HG03280 (cell line): Measurements from ENCODE around the gene DTNA.

Source experiments
- ATAC-seq: cut with Tn5 transposase; IDR thresholded peaks from one replicate; pipeline ENCODE4 v1.9.1; 2021; ENCODE audit warnings: mild to moderate bottlenecking, moderate library complexity; ENCODE audit not compliant: unreplicated experiment

The DTNA gene

DNA sequence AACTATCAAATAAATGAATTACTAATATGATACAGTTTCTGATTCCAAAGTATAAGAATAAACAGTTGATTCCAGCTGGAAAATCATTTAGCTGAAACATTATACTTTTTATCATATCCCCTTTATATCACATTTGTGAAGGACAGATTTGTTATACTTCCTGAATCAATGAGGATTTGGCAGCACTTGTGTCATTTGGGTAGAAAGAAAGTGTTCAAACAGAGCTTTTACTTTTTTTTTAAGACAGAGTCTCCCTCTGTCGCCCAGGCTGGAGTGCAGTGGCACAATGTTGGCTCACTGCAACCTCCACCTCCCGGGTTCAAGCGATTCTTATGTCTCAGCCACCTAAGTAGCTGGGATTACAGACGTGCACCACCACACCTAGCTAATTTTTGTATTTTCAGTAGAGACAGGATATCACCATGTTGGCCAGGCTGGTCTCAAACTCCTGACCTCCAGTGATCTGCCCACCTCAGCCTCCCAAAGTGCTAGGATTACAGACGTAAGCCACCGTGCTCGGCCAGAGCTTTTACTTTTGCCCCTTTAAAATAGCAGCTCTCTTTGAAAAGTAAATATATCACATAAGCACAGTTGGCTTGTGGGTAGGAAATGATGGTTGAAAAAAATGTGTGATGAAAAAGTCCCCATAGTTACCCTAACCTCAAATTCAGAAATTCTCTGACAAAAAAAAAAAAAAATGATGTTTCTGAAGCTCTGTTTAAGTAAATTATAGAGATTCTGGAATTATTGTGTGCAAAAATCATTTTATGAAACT is 95.2 kb downstream of the DTNA start:
- ATAC-seq = no peak

- ATAC-seq = no peak
These were observed 95.8 kb downstream of the DTNA start for GRCh38 chr18:34805878-34806351.

DNA sequence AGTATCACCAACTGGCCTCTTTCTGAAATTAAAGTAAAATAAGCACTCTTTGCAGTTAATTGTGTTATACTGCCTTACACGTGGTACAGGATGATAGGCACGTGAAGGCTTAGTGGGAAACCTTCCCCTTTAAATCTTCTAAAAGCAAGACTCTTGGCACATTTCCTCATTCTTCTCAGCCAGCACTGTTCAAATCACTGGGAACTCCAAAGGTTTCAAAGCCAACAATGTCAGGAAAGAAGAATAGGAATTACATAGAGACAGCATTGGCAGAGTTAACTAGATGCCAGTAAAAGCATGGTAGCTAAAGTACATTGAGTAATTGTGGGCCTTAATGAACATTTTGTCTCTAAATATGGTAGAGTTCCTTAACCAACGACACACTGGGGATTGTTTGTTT is 96.4 kb downstream of the DTNA start:
- ATAC-seq = no peak

GRCh38 chr18:34807106-34807796 is 97.2 kb downstream of the DTNA start:
- ATAC-seq = no peak

GRCh38 chr18:34808389-34808788 is 98.3 kb downstream of the DTNA start:
- ATAC-seq = no peak

GRCh38 chr18:34809451-34810072 is 99.5 kb downstream of the DTNA start:
- no peak for ATAC-seq

DNA sequence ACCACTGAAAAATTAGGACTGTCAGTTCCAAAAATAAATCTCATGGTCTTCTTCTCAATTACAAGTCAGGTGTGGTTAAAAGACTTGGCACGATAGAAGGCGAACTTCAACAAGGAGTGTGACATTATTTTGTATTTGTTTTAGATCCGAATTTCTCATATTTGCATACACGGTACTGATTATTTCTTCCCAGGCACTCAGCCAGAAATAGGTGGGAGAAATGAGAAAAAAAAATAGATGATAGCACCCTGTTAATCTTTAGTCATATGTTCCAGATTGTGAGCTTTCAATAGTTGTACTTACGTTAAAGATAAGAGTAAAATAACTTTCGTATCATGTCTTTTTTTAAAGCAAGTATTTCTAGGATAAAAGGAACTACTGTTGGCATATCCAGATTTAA is 106.1 kb downstream of the DTNA start:
- no peak for ATAC-seq

GRCh38 chr18:34817636-34818035 is 107.5 kb downstream of the DTNA start:
- ATAC-seq = no peak

- no peak for ATAC-seq
These were observed 108.0 kb downstream of the DTNA start for GRCh38 chr18:34818064-34818463.

GRCh38 chr18:34820360-34821065 is 110.4 kb downstream of the DTNA start:
- ATAC-seq = no peak

DNA sequence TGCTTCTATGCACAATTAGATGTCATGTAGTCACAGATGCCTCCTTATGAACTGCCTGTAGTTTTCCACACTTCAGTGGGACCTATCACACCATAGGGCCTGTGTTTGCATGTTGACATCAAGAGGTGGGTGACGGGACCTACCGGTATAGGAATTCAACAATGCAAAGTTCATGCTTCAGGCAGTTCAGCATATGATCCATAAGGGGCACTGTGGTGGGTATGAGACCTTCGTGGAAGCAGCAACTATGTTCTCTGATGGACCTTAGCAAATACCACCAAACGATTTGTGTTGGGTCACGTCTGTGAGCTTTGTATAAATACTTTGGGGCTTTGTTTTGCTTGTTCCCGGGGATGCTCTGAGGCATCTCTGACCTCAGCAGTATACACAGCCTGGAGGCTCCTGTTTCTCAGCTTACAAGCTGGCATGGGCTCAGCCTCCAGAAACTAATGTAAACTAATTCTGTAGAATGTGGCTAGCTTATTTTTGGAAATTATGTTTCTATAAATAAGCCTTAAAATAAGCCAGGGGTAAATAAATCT is 111.6 kb downstream of the DTNA start:
- no peak for ATAC-seq

GRCh38 chr18:34828093-34828492 is 118.0 kb downstream of the DTNA start:
- no peak for ATAC-seq

- ATAC-seq = no peak
These were observed 124.8 kb downstream of the DTNA start for GRCh38 chr18:34834897-34835296.

GRCh38 chr18:34835466-34835865 is 125.4 kb downstream of the DTNA start:
- ATAC-seq = no peak

DNA sequence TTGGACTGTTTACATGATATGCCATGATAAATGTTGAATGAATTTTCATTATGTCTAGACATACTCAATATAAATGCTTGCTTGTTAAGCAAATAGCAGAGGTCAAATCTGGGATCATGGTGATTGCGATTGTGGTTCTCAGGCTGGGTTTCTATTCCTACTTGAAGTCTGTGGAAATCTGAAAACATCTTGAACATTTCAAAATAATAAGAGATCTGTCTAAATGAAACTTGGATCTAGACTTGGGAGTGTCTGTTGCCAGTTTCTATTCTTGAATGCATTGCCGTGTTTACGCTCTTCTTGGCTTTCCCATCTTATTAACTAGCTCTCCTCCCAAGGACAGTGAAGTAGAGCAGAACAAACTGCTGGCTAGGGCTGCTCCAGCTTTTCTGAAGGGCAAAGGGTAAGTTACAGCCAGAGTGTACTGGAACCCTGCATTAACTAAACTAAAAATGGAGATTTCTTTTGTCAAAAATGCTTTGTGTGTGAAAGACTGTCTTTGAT is 127.7 kb downstream of the DTNA start:
- no peak for ATAC-seq

GRCh38 chr18:34838669-34839068 is 128.6 kb downstream of the DTNA start:
- ATAC-seq = no peak

- ATAC-seq = no peak
These were observed 130.2 kb downstream of the DTNA start for GRCh38 chr18:34840256-34840826.

DNA sequence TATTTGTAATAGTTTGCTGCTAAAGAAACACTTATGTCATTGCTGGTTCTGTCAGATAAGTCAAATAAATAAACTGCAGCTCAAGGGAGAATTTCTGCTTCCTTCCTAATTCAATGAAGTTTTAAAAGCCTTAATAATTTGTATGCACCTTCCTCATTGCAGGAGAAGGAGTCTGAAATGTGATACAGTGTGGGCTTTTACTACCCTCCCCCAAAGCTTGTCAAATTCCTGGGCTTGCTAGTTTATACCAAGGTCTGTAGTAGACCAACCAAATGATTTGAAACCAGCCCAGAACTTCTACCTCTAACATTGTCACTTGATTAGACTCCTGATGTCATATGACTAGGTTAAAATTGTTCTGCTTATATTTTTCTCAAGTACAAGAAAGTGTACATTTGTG is 131.8 kb downstream of the DTNA start:
- no peak for ATAC-seq

DNA sequence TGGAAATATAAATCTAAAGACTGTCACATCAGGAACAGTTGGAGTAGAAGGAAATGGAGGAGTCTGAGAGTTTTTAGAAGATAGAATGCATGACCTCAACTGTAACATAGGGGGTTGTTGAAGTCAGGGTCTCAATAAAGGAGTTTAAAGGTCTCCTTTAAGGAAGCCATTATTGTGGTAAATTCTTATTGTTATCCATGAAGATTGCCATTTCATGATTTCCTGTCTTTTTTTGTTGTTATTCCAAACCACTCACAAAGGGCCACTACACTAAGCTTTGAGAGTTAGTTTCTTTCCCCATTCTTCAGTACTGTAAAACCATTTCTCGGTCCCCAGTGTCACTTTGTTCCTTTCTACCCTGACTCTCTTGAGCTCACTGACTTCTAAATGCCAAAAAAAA is 134.0 kb downstream of the DTNA start:
- ATAC-seq = no peak

DNA sequence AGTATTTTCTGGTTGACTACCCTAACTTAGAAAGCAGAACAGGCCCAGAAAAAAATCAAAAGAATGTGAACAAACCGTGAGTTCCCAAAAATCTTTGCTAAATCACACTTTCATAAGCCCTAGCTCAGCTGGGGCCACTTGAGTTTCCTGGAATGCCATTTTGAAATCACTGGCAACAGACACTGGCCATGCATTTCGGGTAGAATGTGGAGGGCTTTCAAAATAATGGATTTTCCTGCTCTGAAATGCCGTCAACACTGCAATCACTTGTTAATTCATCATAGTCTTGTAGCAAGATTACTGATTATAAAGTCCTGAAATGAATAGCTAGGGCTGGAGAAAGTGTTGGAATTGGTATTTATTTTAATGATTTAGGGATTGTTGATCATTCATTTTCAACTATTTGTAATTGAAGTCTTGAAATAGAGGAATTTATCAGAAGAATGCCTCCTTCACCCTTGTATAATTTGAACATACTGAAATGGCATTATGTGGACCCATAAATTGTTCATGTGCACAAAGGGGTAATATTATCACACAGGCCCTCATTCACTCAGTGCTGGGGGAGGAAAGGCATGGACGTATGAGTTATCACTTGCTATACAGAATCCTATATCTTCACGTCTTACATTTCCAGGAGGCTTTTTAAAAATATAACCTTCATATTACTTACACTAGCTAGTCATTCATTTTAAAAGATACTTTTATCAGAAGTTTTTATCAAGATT is 134.8 kb downstream of the DTNA start:
- no peak for ATAC-seq
